ENCODE data around the gene GALNTL6.

The GALNTL6 gene

GRCh38 chr4:172129593-172129992, 316.4 kb downstream of the GALNTL6 start:
- DNase-seq (ENCODE audit: extremely low read depth, insufficient read length): no peak
- TF ChIP-seq CTCF (IDR thresholded peaks at IDR 0.05; ENCODE audit: insufficient read depth, low read length, poor library complexity, severe bottlenecking): no peak
- Histone ChIP-seq H3K36me3 (ENCODE audit: control insufficient read depth, insufficient read depth, low read length) (no peaks in the 10 kb centered on the region), H3K27me3 (replicated peaks; ENCODE audit: control insufficient read depth, insufficient read depth, low read length) (no peaks in the 10 kb centered on the region; the same call in 1 of the 2 replicates), H3K4me3 (replicated peaks; ENCODE audit: low read depth, low read length) (no peak overlapping the region)

GRCh38 chr4:172134521-172134920, 321.3 kb downstream of the GALNTL6 start:
- no peaks in the 10 kb centered on the region for H3K36me3 ChIP-seq (ENCODE audit: control insufficient read depth, insufficient read depth, low read length)
- TF ChIP-seq CTCF (IDR thresholded peaks at IDR 0.05; ENCODE audit: insufficient read depth, low read length, poor library complexity, severe bottlenecking): no peak
- DNase-seq (ENCODE audit: extremely low read depth, insufficient read length): no peak
- H3K27me3 ChIP-seq (replicated peaks; ENCODE audit: control insufficient read depth, insufficient read depth, low read length): no peaks in the 10 kb centered on the region
- H3K4me3 ChIP-seq (replicated peaks; ENCODE audit: low read depth, low read length): no peak overlapping the region

- Histone ChIP-seq H3K4me3 (replicated peaks; ENCODE audit: low read depth, low read length) (no peak overlapping the region), H3K36me3 (ENCODE audit: control insufficient read depth, insufficient read depth, low read length) (no peaks in the 10 kb centered on the region), H3K27me3 (replicated peaks; ENCODE audit: control insufficient read depth, insufficient read depth, low read length) (no peaks in the 10 kb centered on the region)
- no peak for TF ChIP-seq CTCF (IDR thresholded peaks at IDR 0.05; ENCODE audit: insufficient read depth, low read length, poor library complexity, severe bottlenecking)
- no peak for DNase-seq (ENCODE audit: extremely low read depth, insufficient read length)
Observed at GRCh38 chr4:172141025-172141424, 327.8 kb downstream of the GALNTL6 start.

GRCh38 chr4:172142281-172142741, 329.1 kb downstream of the GALNTL6 start:
- DNase-seq (ENCODE audit: extremely low read depth, insufficient read length): no peak
- H3K4me3 ChIP-seq (replicated peaks; ENCODE audit: low read depth, low read length): no peak overlapping the region

GRCh38 chr4:172143605-172144314, 330.6 kb downstream of the GALNTL6 start:
- no peak overlapping the region for H3K4me3 ChIP-seq (replicated peaks; ENCODE audit: low read depth, low read length)
- no peak for TF ChIP-seq CTCF (IDR thresholded peaks at IDR 0.05; ENCODE audit: insufficient read depth, low read length, poor library complexity, severe bottlenecking)

More at GRCh38 chr4:172142281-172142741, 329.1 kb downstream of the GALNTL6 start:
- no peaks in the 10 kb centered on the region for H3K36me3 ChIP-seq (ENCODE audit: control insufficient read depth, insufficient read depth, low read length)
- no peaks in the 10 kb centered on the region for H3K27me3 ChIP-seq (replicated peaks; ENCODE audit: control insufficient read depth, insufficient read depth, low read length)
- TF ChIP-seq CTCF (IDR thresholded peaks at IDR 0.05; ENCODE audit: insufficient read depth, low read length, poor library complexity, severe bottlenecking): no peak

More at GRCh38 chr4:172143605-172144314, 330.6 kb downstream of the GALNTL6 start:
- Histone ChIP-seq H3K36me3 (ENCODE audit: control insufficient read depth, insufficient read depth, low read length) (no peaks in the 10 kb centered on the region), H3K27me3 (replicated peaks; ENCODE audit: control insufficient read depth, insufficient read depth, low read length) (no peaks in the 10 kb centered on the region)
- no peak for DNase-seq (ENCODE audit: extremely low read depth, insufficient read length)
